ENCODE measurements around the gene SF3A1.

SF3A1 gene

DNA sequence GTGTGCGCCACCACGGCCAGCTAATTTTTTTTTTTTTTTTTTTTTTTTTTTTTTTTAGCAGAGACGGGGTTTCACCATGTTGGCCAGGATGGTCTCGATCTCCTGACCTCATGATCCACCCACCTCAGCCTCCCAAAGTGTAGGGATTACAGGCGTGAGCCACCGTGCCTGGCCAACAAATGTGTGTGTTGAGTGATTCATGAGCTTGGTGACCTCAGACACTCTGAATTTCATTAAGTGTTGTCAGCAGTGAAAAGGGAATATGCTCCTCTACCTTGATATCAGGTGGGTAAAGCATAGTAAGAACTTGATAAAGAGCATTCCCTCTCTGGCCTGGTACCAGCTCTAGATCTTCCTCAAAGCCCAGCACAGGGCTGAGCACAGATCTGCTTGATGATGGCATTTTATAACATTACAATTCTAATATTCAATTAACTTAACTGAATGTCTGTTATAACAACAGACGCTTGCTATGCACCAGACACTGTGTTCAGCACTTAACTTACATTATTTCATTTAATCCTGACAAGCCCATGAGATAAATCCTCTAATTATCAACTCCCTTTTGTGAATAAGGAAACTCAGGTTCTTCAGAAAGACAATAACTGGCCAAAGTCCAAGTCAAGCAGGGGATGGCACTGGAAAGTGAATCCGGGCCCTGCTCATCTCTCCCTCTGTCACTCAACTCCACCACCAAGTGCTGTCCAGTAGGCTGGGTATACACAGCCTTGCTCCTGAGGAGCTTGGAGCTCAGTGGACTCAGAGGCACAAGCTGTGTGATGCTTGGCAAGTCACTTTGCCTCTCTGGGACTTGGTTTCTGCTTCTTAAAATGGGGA, 42.9 kb downstream of the SF3A1 start:
- Histone ChIP-seq H3K79me2 (ENCODE audit: low read length) (peaks cover 72% of the 10 kb centered on the region), H4K20me1 (ENCODE audit: insufficient read depth, low read length) (no peaks in the 10 kb centered on the region), H3K27ac (ENCODE audit: low read length) (no peak overlapping the region), H3K4me1 (ENCODE audit: low read length) (peaks cover 26% of the 10 kb centered on the region), H2AFZ (ENCODE audit: low read length) (no peak overlapping the region), H3K4me2 (ENCODE audit: low read depth, low read length) (no peak overlapping the region), H3K9me3 (replicated peaks; ENCODE audit: insufficient read depth, low read length) (no peaks in the 10 kb centered on the region), H3K9ac (ENCODE audit: low read length) (no peak overlapping the region), H3K9me2 (replicated peaks; ENCODE audit: insufficient read depth, low read length) (no peaks in the 10 kb centered on the region), H3F3A (ENCODE audit: insufficient read depth, low read length) (peaks cover 12% of the 10 kb centered on the region), H3K36me3 (replicated peaks; ENCODE audit: insufficient read depth, low read length) (no peaks in the 10 kb centered on the region), H3K27me3 (replicated peaks; ENCODE audit: insufficient read depth, low read length) (no peaks in the 10 kb centered on the region), H3K4me3 (ENCODE audit: low read length) (no peak overlapping the region)
- no peak for DNase-seq
- TF ChIP-seq, protein P1, sequence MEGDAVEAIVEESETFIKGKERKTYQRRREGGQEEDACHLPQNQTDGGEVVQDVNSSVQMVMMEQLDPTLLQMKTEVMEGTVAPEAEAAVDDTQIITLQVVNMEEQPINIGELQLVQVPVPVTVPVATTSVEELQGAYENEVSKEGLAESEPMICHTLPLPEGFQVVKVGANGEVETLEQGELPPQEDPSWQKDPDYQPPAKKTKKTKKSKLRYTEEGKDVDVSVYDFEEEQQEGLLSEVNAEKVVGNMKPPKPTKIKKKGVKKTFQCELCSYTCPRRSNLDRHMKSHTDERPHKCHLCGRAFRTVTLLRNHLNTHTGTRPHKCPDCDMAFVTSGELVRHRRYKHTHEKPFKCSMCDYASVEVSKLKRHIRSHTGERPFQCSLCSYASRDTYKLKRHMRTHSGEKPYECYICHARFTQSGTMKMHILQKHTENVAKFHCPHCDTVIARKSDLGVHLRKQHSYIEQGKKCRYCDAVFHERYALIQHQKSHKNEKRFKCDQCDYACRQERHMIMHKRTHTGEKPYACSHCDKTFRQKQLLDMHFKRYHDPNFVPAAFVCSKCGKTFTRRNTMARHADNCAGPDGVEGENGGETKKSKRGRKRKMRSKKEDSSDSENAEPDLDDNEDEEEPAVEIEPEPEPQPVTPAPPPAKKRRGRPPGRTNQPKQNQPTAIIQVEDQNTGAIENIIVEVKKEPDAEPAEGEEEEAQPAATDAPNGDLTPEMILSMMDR (IDR thresholded peaks at IDR 0.05; ENCODE audit: low read length), result no peak

GRCh38 chr22:30312053-30312452, 44.6 kb downstream of the SF3A1 start:
- Histone ChIP-seq H3K4me3 (ENCODE audit: low read length) (no peak overlapping the region), H3K4me1 (ENCODE audit: low read length) (peaks cover 40% of the 10 kb centered on the region)
- no peak for DNase-seq

GRCh38 chr22:30310881-30311771, 45.6 kb downstream of the SF3A1 start:
- no peaks in the 10 kb centered on the region for H3K9me3 ChIP-seq (replicated peaks; ENCODE audit: insufficient read depth, low read length)
- H3K9ac ChIP-seq (ENCODE audit: low read length), result no peak overlapping the region
- peaks cover 50% of the 10 kb centered on the region for H3K4me1 ChIP-seq (ENCODE audit: low read length)
- H4K20me1 ChIP-seq (ENCODE audit: insufficient read depth, low read length), result no peaks in the 10 kb centered on the region
- no peak overlapping the region for H3K4me3 ChIP-seq (ENCODE audit: low read length)
- no peak overlapping the region for H2AFZ ChIP-seq (ENCODE audit: low read length)
- H3F3A ChIP-seq (ENCODE audit: insufficient read depth, low read length), result peaks cover 21% of the 10 kb centered on the region
- no peak for TF ChIP-seq EZH2 (optimal IDR thresholded peaks at IDR 0.05; ENCODE audit: low read depth, low read length)
- no peak for TF ChIP-seq EZH2phosphoT487 (IDR thresholded peaks at IDR 0.05; ENCODE audit: low read length)
- TF ChIP-seq, protein P1 (IDR thresholded peaks at IDR 0.05; ENCODE audit: low read length), result no peak
- peaks cover 72% of the 10 kb centered on the region for H3K79me2 ChIP-seq (ENCODE audit: low read length)
- H3K27me3 ChIP-seq (replicated peaks; ENCODE audit: insufficient read depth, low read length), result no peaks in the 10 kb centered on the region
- peak overlapping the region; percentile 68; the same call in 1 of the 2 replicates for H3K27ac ChIP-seq (ENCODE audit: low read length)
- no peaks in the 10 kb centered on the region for H3K9me2 ChIP-seq (replicated peaks; ENCODE audit: insufficient read depth, low read length)
- H3K36me3 ChIP-seq (replicated peaks; ENCODE audit: insufficient read depth, low read length), result no peaks in the 10 kb centered on the region
- no peak for DNase-seq
- H3K4me2 ChIP-seq (ENCODE audit: low read depth, low read length), result peak overlapping the region; percentile 33

More at GRCh38 chr22:30312053-30312452, 44.6 kb downstream of the SF3A1 start:
- Histone ChIP-seq H4K20me1 (ENCODE audit: insufficient read depth, low read length) (no peaks in the 10 kb centered on the region), H3K4me2 (ENCODE audit: low read depth, low read length) (no peak overlapping the region), H3F3A (ENCODE audit: insufficient read depth, low read length) (peaks cover 12% of the 10 kb centered on the region), H3K36me3 (replicated peaks; ENCODE audit: insufficient read depth, low read length) (no peaks in the 10 kb centered on the region), H3K27me3 (replicated peaks; ENCODE audit: insufficient read depth, low read length) (no peaks in the 10 kb centered on the region), H3K27ac (ENCODE audit: low read length) (no peak overlapping the region), H3K79me2 (ENCODE audit: low read length) (peaks cover 74% of the 10 kb centered on the region), H3K9ac (ENCODE audit: low read length) (no peak overlapping the region), H3K9me2 (replicated peaks; ENCODE audit: insufficient read depth, low read length) (no peaks in the 10 kb centered on the region), H3K9me3 (replicated peaks; ENCODE audit: insufficient read depth, low read length) (no peaks in the 10 kb centered on the region), H2AFZ (ENCODE audit: low read length) (no peak overlapping the region)
- TF ChIP-seq EZH2phosphoT487 (IDR thresholded peaks at IDR 0.05; ENCODE audit: low read length), result no peak
